OCI-LY1 (cell line): ENCODE data around the gene IGF1.

ENCODE experiments used
- EZH2 ChIP-seq: fragments of 200-600 bp; sonication (generic), shearing (Covaris generic); IDR thresholded peaks from 2 replicates; pipeline ENCODE4 v1.8.0; 2017; ENCODE audit warnings: borderline replicate concordance, mixed run types, mild to moderate bottlenecking, antibody characterized with exemption, low read length, moderate library complexity, mixed read lengths
- TF ChIP-seq, protein P1 (sequence below): fragments of 200-600 bp; sonication (generic), shearing (Covaris generic); IDR thresholded peaks from 2 replicates; pipeline ENCODE4 v1.5.1; 2017; ENCODE audit warnings: mild to moderate bottlenecking, antibody characterized with exemption, low read length, moderate library complexity, mixed read lengths

- TF ChIP-seq, protein P1, sequence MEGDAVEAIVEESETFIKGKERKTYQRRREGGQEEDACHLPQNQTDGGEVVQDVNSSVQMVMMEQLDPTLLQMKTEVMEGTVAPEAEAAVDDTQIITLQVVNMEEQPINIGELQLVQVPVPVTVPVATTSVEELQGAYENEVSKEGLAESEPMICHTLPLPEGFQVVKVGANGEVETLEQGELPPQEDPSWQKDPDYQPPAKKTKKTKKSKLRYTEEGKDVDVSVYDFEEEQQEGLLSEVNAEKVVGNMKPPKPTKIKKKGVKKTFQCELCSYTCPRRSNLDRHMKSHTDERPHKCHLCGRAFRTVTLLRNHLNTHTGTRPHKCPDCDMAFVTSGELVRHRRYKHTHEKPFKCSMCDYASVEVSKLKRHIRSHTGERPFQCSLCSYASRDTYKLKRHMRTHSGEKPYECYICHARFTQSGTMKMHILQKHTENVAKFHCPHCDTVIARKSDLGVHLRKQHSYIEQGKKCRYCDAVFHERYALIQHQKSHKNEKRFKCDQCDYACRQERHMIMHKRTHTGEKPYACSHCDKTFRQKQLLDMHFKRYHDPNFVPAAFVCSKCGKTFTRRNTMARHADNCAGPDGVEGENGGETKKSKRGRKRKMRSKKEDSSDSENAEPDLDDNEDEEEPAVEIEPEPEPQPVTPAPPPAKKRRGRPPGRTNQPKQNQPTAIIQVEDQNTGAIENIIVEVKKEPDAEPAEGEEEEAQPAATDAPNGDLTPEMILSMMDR: no peak
- no peak for TF ChIP-seq EZH2
These were observed 47.7 kb upstream of the IGF1 start for GRCh38 chr12:102528111-102528510.
